HCT116 (cell line): ENCODE data around the gene EBP. TPM values are rescaled to one million over a fixed set of nuclear protein-coding genes. Genes with fewer than 3 reads are reported as not detected.

ENCODE experiments used
- ATAC-seq: fragments of 200-7000 bp; cut with Tn5 transposase; 2 replicates; pipeline ENCODE4 v1.9.1; 2020; ENCODE audit warnings: mild to moderate bottlenecking, moderate library complexity
- BruUV-seq: library from RNA; stranded (reverse); fragments of 400-500 nt; replicated peaks from 2 replicates; lab custom pipeline; 2021; lab: Mats Ljungman, UMichigan
- CTCF ChIA-PET: fragments of 300-600 bp; sonication (Branson Sonifier 250); formaldehyde crosslinking; loops from one replicate; lab custom pipeline; 2021; ENCODE audit warnings: antibody characterized with exemption; lab: Charles Lee
- POLR2A ChIA-PET: fragments of 300-600, 350-600 bp; sonication (Branson Sonifier 250); formaldehyde crosslinking; loops from one replicate; lab custom pipeline; 2021; ENCODE audit warnings: antibody characterized with exemption; lab: Charles Lee
- RAD21 ChIA-PET, 2 experiments: fragments of 300-600 bp; sonication (Branson Sonifier 250); formaldehyde crosslinking; loops; one replicate each; lab custom pipeline; 2023; ENCODE audit warnings: low total read pairs in 2 of 2; ENCODE audit not compliant: uncharacterized antibody in 2 of 2, unreplicated experiment in 2 of 2, low non-redundant PET in 1 of 2; lab: Charles Lee
- DNase-seq: peaks from one replicate; pipeline ENCODE4 v3.0.0-alpha.2; 2010; ENCODE audit warnings: low read depth, low spot score
- H2AFZ ChIP-seq: fragments of 200-600 bp; shearing (Covaris generic), sonication (generic); 2 replicates; pipeline ENCODE4 v1.6.1; 2017; ENCODE audit warnings: low read depth, mixed run types, mixed read lengths, antibody characterized with exemption, low read length; ENCODE audit not compliant: poor library complexity, severe bottlenecking
- H3K27ac ChIP-seq: 2 replicates; pipeline ENCODE4 v1.5.1; 2012; ENCODE audit warnings: low read depth, low read length
- H3K27me3 ChIP-seq: fragments of 200-600 bp; sonication (generic); 2 replicates; pipeline ENCODE4 v1.6.1; 2016; ENCODE audit warnings: mixed run types, low read length, mixed read lengths; ENCODE audit not compliant: insufficient read depth
- H3K36me3 ChIP-seq, 2 experiments: fragments of 200-500 bp in 1 of 2; fragments of 200-600 bp in 1 of 2; sonication (Bioruptor generic) in 1 of 2; sonication (generic) in 1 of 2; 2 replicates each; pipeline versions ENCODE4 v1.5.1 to v1.6.1; 2014 to 2016; ENCODE audit warnings: low read length in 2 of 2, inconsistent platforms in 1 of 2, mixed read lengths in 1 of 2, mixed run types in 1 of 2; ENCODE audit not compliant: insufficient read depth in 2 of 2, control insufficient read depth in 1 of 2
- H3K4me1 ChIP-seq, 2 experiments: fragments of 200-600 bp in 1 of 2; sonication (generic) in 1 of 2; 2 replicates each; pipeline versions ENCODE4 v1.5.1 to v1.6.1; 2012 to 2017; ENCODE audit warnings: low read length in 2 of 2, inconsistent platforms in 1 of 2, mild to moderate bottlenecking in 1 of 2, mixed read lengths in 1 of 2, mixed run types in 1 of 2, moderate library complexity in 1 of 2; ENCODE audit not compliant: insufficient read depth in 2 of 2, control insufficient read depth in 1 of 2
- H3K4me2 ChIP-seq: fragments of 200-600 bp; sonication (generic); 2 replicates; pipeline ENCODE4 v1.6.1; 2017; ENCODE audit warnings: mixed run types, low read length, mixed read lengths
- H3K4me3 ChIP-seq, 2 experiments: fragments of 200-600 bp in 1 of 2; sonication (generic) in 1 of 2; replicated peaks in 1 of 2; 2 replicates each; pipeline ENCODE4 v1.5.1; 2011 to 2016; ENCODE audit warnings: low read length in 2 of 2, control low read depth in 1 of 2, low read depth in 1 of 2, mild to moderate bottlenecking in 1 of 2, mixed read lengths in 1 of 2, mixed run types in 1 of 2
- H3K79me2 ChIP-seq: fragments of 200-600 bp; sonication (generic); 2 replicates; pipeline ENCODE4 v1.6.1; 2017; ENCODE audit warnings: mild to moderate bottlenecking, mixed run types, low read length, moderate library complexity, mixed read lengths; ENCODE audit not compliant: insufficient read depth
- H3K9ac ChIP-seq: fragments of 200-600 bp; sonication (generic); 2 replicates; pipeline ENCODE4 v1.6.1; 2016; ENCODE audit warnings: low read length, mixed read lengths
- H3K9me2 ChIP-seq: fragments of 200-600 bp; sonication (generic), shearing (Covaris generic); 2 replicates; pipeline ENCODE4 v1.6.1; 2017; ENCODE audit warnings: mixed run types, mild to moderate bottlenecking, moderate library complexity; ENCODE audit not compliant: insufficient read depth
- H3K9me3 ChIP-seq, 2 experiments: fragments of 200-500 bp in 1 of 2; fragments of 200-600 bp in 1 of 2; sonication (Bioruptor generic) in 1 of 2; sonication (generic) in 1 of 2; 2 replicates each; pipeline ENCODE4 v1.6.1; 2014 to 2017; ENCODE audit warnings: low read length in 2 of 2, mixed read lengths in 2 of 2, inconsistent platforms in 1 of 2, low read depth in 1 of 2, mild to moderate bottlenecking in 1 of 2, mixed run types in 1 of 2, moderate library complexity in 1 of 2; ENCODE audit not compliant: control insufficient read depth in 1 of 2, insufficient read depth in 1 of 2
- H4K20me1 ChIP-seq: fragments of 200-600 bp; sonication (generic), shearing (Covaris generic); 2 replicates; pipeline ENCODE4 v1.6.1; 2017; ENCODE audit warnings: mixed run types, mild to moderate bottlenecking, moderate library complexity; ENCODE audit not compliant: insufficient read depth
- ATF3 ChIP-seq: IDR thresholded peaks from 2 replicates; pipeline ENCODE4 v1.6.1; 2012
- CBX3 ChIP-seq: IDR thresholded peaks from 2 replicates; pipeline ENCODE4 v1.6.1; 2012; ENCODE audit warnings: low read depth
- EGR1 ChIP-seq: IDR thresholded peaks from 2 replicates; pipeline ENCODE4 v1.6.1; 2012; ENCODE audit warnings: low read depth
- EZH2 ChIP-seq: fragments of 200-600 bp; sonication (generic); IDR thresholded peaks from 2 replicates; pipeline ENCODE4 v1.6.1; 2017; ENCODE audit warnings: antibody characterized with exemption, mixed run types
- EZH2phosphoT487 ChIP-seq: fragments of 200-600 bp; IDR thresholded peaks from 2 replicates; pipeline ENCODE4 v1.6.1; 2018; ENCODE audit warnings: antibody characterized with exemption, borderline replicate concordance
- FOSL1 ChIP-seq: IDR thresholded peaks from 2 replicates; pipeline ENCODE4 v1.6.1; 2012; ENCODE audit warnings: low read depth
- JUND ChIP-seq: IDR thresholded peaks from 2 replicates; pipeline ENCODE4 v1.6.1; 2012
- MAX ChIP-seq: IDR thresholded peaks from 2 replicates; pipeline ENCODE4 v1.6.1; 2012
- RAD21 ChIP-seq: IDR thresholded peaks from 2 replicates; pipeline ENCODE4 v1.6.1; 2012; ENCODE audit warnings: low read depth, mild to moderate bottlenecking
- REST ChIP-seq: IDR thresholded peaks from 2 replicates; pipeline ENCODE4 v1.6.1; 2012; ENCODE audit warnings: low read depth
- SIN3A ChIP-seq: IDR thresholded peaks from 2 replicates; pipeline ENCODE4 v1.6.1; 2012; ENCODE audit warnings: low read depth
- SP1 ChIP-seq: IDR thresholded peaks from 2 replicates; pipeline ENCODE4 v1.6.1; 2012; ENCODE audit warnings: low read depth
- TCF7L2 ChIP-seq: IDR thresholded peaks from 2 replicates; pipeline ENCODE4 v1.7.0; 2011; ENCODE audit warnings: borderline replicate concordance, inconsistent platforms; ENCODE audit not compliant: insufficient read depth, insufficient read length; ENCODE audit errors: extremely low read depth
- YY1 ChIP-seq: IDR thresholded peaks from 2 replicates; pipeline ENCODE4 v1.6.1; 2011; ENCODE audit warnings: low read length, low read depth, moderate library complexity, mild to moderate bottlenecking; ENCODE audit not compliant: insufficient replicate concordance; ENCODE audit errors: extremely low read depth
- ZFX ChIP-seq: fragments of 450-650 bp; IDR thresholded peaks from 2 replicates; pipeline ENCODE4 v1.6.1; 2017
- ZNF274 ChIP-seq: fragments of 200-500 bp; sonication (Bioruptor generic); IDR thresholded peaks from 2 replicates; pipeline ENCODE4 v1.6.1; 2014; ENCODE audit warnings: mild to moderate bottlenecking, low read depth, low read length, inconsistent platforms
- intact Hi-C: fragments of 100-400 bp; cut with micrococcal nuclease; formaldehyde crosslinking; loops from 2 replicates; pipeline ENCODE4 v1.10.0; 2022
- total RNA-seq: library from RNA; stranded (reverse); gene quantifications from one replicate; pipeline ENCODE4 v1.2.1, GENCODE V29; 2021; ENCODE audit not compliant: unreplicated experiment

EBP gene
- total RNA-seq, 1 experiment from 2014 or later = 93.8 TPM

- TF ChIP-seq MAX (no peak), ATF3 (no peak), ZFX (no peak), YY1 (no peak)
Observed at GRCh38 chrX:48488034-48488433, 33.6 kb upstream of the EBP start (continued).

- Histone ChIP-seq H3K9ac (no peak overlapping the region), H3K9me3 (no peaks in the 10 kb centered on the region), H3K4me1 (peaks cover 6 to 60% of the 10 kb centered on the region in 2 experiments; a peak in 3 of 4 replicates), H3K4me3 (no peak overlapping the region), H3K79me2 (no peaks in the 10 kb centered on the region), H3K9me2 (no peaks in the 10 kb centered on the region), H3K27me3 (no peaks in the 10 kb centered on the region), H3K36me3 (no peaks in the 10 kb centered on the region; a peak in 1 of 4 replicates), H2AFZ (no peak overlapping the region), H4K20me1 (no peaks in the 10 kb centered on the region), H3K4me2 (no peak overlapping the region), H3K27ac (no peak overlapping the region)
- ChIA-PET CTCF (no interaction called here), RAD21 (no interaction called here), POLR2A (no interaction called here)
- intact Hi-C loops = no loop called here
- no peak for ATAC-seq
- DNase-seq = no peak
- no TSS peak for BruUV-seq
- TF ChIP-seq EGR1 (no peak), SIN3A (no peak), EZH2 (no peak), JUND (no peak), EZH2phosphoT487 (no peak), YY1 (no peak), TCF7L2 (no peak), CBX3 (no peak), ZFX (no peak), REST (no peak), RAD21 (no peak), FOSL1 (no peak), SP1 (no peak), ZNF274 (no peak)
- TF ChIP-seq, all 23 proteins: peak for 0
Observed at GRCh38 chrX:48489296-48489695, 32.3 kb upstream of the EBP start.
